Activated T-cell treated with anti-CD3 and anti-CD28 coated beads, Interleukin-2, amount 50 U/mL, for 1 hour (primary cell): ENCODE data around the gene LTBP3.
"Not testable (repeated sequence)": the region's sequence is repeated elsewhere in the genome, so short reads cannot be mapped to it uniquely, and the experiment has no call there.

ENCODE experiments used
- DNase-seq: peaks from one replicate; pipeline ENCODE4 v3.0.0-alpha.2; 2020

Gene LTBP3

DNA sequence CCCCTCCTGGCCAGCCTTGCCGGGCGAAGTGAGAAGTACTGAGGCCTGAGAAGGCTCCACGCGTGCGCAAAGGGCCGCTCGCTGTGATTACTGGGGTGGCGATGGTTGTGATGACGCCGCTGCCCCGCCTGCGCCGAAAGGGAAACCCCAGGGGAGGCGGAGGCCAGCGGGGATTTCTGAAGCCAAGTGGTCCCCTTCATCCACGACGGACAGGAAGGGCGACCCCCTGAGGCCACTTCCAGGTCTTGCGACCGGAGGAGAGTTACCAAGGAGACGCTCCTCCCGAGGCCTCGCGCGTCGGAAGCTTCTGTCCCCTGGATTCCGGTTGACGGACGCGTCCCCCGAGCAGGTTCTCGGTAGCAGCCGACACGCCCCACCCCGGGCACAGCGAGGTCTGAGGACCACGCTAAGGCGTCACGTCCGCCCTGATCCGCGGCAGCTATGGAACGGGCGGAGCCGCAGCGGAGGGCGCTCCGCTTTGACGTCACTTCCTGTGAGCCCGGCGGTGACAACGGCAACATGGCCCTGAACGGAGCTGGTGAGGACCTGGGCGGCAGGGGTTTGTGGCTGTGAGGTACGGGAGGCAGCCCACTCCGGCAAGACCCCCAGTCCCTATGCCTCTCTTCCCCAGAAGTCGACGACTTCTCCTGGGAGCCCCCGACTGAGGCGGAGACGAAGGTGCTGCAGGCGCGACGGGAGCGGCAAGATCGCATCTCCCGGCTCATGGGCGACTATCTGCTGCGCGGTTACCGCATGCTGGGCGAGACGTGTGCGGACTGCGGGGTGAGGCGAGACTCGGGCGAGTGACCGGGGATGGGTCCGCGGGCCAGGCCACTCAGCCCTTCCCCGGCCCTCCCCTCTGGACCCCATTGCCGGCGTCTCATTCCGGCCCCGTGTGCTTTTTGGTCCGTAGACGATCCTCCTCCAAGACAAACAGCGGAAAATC is 12.1 kb upstream of the LTBP3 start, which contains the start of gene ZNRD2:
TSS of gene ZNRD2 (plus strand) at position 505 of the 946 bp plus-strand sequence. CDS start at position 520, 15 bp downstream.
- DNase-seq, result peak; percentile 97

DNA sequence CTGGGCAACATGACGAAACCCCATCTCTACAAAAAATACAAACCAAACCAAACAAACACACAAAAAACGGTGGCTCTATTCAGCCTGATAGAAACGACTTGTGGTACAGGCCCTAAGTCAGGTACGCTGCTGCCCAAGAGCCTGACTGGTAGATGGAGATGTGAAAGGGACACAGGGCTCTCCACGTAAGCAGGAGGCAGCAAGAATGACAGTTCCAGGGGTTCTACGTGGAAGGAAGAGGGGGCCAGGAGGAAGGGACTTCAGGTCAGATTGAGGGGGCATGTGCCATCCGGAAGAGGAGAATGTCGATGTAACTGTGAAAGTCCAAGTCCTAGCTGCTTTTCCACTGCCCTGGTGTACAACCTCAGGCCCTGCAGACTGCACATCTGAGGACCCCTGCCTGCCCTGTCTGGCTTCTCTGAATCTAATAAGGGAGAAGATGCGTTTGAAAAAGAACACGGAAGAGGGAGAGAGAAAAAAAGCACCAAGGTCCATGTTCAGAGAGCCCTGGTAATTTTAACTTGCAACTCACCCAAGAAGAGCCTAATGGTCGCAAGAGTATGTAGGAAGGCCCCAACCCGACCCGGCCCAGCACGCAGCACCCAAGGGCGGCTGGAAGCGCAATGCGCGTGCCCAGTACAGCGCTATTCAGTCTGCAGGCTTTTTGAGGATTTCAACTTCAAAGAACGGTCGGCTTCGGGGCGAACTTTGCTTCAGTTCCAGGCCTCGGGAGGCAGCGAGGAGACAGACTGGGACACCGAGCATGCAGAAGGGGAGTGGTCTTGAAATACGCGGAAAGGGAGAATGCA is 11.2 kb upstream of the LTBP3 start:
- no peak for DNase-seq

GRCh38 chr11:65565624-65566453 is 7.7 kb upstream of the LTBP3 start:
- peak; percentile 46 for DNase-seq

DNA sequence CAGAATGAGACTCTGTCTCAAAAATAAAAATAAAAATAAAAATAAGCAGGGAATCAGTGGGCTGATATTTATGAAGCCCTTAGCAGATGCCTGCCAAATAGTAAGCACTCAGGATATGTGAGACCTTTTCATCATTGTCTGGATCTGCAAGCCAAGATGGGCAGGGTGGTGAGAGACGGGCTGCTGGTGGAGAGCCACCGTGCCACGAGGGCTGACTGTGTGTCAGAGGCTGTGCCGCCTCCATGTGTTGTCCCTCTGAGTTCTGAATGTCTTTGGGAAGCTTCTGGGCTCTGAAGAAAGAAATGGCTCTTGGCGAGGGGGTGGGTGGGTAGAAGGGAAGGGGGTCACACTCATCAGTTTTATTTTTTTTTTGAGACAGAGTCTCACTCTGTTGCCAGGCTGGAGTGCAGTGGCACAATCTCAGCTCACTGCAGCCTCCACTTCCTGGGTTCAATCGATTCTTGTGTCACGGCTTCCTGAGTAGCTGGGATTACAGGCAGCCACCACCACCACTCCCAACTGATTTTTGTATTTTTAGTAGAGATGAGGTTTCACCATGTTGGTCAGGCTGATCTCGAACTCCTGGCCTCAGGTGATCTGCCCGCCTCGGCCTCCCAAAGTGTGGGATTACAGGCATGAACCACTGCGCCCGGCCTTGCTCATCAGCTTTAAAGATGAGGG is 6.9 kb upstream of the LTBP3 start:
- not testable (repeated sequence) for DNase-seq

- DNase-seq, result no peak
These were observed 5.4 kb upstream of the LTBP3 start for GRCh38 chr11:65563601-65564000.

- no peak for DNase-seq
These were observed 4.6 kb upstream of the LTBP3 start for GRCh38 chr11:65562788-65563187.

- DNase-seq, result no peak
These were observed 3.9 kb upstream of the LTBP3 start for GRCh38 chr11:65562020-65562419.

GRCh38 chr11:65560555-65561418 is 2.6 kb upstream of the LTBP3 start:
- no peak for DNase-seq

GRCh38 chr11:65559951-65560537 is 1.9 kb upstream of the LTBP3 start:
- no peak for DNase-seq

GRCh38 chr11:65559535-65559934 is 1.4 kb upstream of the LTBP3 start:
- DNase-seq, result no peak

- DNase-seq, result no peak
These were observed 861 bp upstream of the LTBP3 start for GRCh38 chr11:65558930-65559509.

DNA sequence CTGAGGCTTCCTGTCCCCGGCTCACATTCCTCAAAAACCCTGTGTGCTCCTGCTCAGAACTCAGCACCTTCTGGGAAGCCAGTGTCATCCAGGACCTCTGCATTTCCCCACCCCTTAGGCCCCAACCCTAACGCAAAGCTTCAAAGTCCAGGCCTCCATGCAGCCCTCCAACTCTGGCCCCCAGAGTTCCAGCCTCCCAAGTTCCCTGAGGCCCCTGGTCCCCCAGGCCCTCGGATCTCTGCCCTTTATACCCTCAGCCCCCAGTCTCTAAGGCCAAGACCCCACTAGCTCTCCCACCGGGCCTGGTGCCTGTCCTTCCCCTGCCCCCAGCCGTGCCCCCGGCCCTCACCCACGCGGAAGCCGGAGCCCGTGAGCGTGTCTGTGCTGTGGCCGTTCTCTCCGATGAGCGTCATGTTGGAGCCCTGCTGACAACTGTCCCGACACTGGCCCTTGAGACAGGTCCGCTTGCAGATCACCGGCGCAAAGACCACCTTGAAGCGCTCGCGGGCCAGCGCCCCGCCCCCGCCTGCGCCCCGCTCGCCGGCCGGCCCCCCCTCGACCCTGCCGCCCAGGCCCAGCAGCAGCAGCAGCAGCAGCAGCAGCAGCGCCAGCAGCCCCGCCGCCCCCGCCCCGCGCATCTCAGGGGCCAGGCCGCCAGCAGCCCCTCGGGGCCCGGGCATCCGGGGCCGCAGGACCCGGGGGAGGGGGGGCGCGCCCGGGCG is 718 bp downstream of the LTBP3 start:
- peak; percentile 42 for DNase-seq

DNA sequence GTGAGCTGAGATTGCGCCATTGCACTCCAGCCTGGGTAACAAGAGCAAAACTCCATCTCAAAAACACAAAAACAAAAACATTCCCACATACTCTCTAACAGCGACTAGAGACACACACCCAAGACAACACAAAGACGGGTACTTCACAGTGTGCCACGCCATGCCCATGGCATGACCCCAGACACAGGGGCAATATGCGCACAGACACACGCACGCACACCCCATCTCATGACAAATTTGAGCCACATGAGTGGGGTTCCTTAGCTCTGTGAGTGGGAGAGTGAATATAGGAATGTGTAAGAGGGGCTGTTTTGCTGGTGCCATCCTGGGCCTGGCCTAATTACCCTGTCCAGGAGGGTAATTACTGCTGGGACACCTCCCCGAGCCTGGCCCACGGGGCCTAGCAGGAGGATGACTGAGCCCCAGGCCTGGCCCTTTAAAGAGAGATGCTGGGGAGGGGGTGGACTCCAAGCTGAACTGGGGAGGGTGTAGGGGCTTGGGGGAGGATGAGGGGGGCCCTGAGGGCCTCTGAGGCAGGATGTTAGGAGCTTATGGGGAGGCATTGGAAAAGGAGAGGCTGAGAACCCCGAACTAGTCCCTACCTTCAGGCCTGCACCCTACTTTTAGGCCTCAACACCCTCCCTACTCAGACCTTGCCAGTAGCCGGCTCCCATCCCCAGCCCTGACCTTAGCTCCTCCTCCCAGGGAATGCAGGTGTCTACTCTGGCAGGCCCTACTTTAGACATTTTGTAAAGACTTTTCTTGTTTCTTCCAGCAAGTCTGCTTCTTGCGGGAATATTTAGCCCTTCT is 1.5 kb downstream of the LTBP3 start:
- no peak for DNase-seq

- no peak for DNase-seq
These were observed 2.4 kb downstream of the LTBP3 start for GRCh38 chr11:65555693-65556231.

GRCh38 chr11:65554842-65555430 is 3.2 kb downstream of the LTBP3 start:
- no peak for DNase-seq

DNA sequence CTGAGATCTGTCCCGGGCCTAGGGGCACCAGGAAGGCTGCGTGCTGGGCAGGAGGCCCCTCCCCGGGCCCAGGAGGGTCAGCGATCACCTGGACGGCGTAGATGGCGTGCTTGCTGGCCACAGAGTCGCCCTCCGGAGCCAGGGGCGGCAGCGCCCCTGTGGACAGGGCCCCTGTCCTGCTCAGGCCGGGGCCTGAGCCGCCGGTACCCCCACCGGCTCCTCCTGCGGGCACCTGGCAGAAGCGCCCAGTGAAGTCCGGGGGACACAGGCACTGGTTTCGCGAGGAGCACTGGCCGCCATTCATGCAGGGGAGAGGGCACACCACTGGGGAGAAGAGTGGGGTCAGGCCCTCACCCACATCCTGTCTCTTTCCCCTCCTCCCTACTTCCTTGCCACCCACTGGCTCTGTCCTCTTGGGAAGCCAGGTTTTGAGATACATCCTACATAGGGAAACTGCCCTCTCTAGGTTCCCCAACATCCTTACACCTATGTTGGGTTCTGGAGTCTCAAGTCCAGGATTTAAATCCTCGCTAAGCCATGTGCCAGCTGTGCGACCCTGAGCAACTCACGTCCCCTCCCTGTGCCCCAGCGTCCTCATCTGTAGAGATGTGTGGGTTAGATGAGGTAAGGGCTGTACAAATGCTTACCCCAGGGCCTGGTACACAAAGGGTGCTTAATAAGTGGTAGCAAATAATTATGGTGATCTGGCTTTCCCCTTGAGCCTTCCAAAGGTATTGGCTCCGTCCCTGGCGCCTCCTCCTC is 3.9 kb downstream of the LTBP3 start:
- DNase-seq, result no peak

- peak; percentile 81 for DNase-seq
These were observed 4.7 kb downstream of the LTBP3 start for GRCh38 chr11:65553301-65554001.
